NCI-H187 treated with DMSO at 0.1 percent for 48 hours (cell line): Measurements from ENCODE around the gene POLR3F.
A peak's percentile ranks its signal among the peaks of the same experiment; 100 is the strongest.
"Not testable (repeated sequence)": the region's sequence is repeated elsewhere in the genome, so short reads cannot be mapped to it uniquely, and the experiment has no call there.

Experiments
- DNase-seq: peaks from one replicate; lab custom pipeline; 2025; lab: John Stamatoyannopoulos, UW

Gene POLR3F

GRCh38 chr20:18504479-18505060, 37.4 kb downstream of the POLR3F start:
- DNase-seq: no peak

GRCh38 chr20:18506744-18507143, 39.6 kb downstream of the POLR3F start:
- DNase-seq: no peak

GRCh38 chr20:18507218-18508191, 40.3 kb downstream of the POLR3F start, which contains the start of gene SEC23B:
Gene SEC23B (plus strand): TSS chr20:18507940. CDS start chr20:18510836, 2,896 bp downstream.
- peak; percentile 78 for DNase-seq

GRCh38 chr20:18511571-18511970, 44.4 kb downstream of the POLR3F start:
- DNase-seq: no peak

- DNase-seq: no peak
Measured at GRCh38 chr20:18513208-18513607, 46.0 kb downstream of the POLR3F start.

- DNase-seq: no peak
Measured at GRCh38 chr20:18514127-18514526, 46.9 kb downstream of the POLR3F start.

GRCh38 chr20:18515973-18516372, 48.8 kb downstream of the POLR3F start:
- no peak for DNase-seq

GRCh38 chr20:18522066-18522465, 54.9 kb downstream of the POLR3F start:
- not testable (repeated sequence) for DNase-seq

- DNase-seq: no peak
Measured at GRCh38 chr20:18523066-18523465, 55.9 kb downstream of the POLR3F start.

GRCh38 chr20:18524646-18525045, 57.5 kb downstream of the POLR3F start:
- no peak for DNase-seq

GRCh38 chr20:18526761-18527160, 59.6 kb downstream of the POLR3F start:
- not testable (repeated sequence) for DNase-seq

GRCh38 chr20:18527339-18527738, 60.1 kb downstream of the POLR3F start:
- no peak for DNase-seq

- DNase-seq: no peak
Measured at GRCh38 chr20:18527836-18528235, 60.6 kb downstream of the POLR3F start.

GRCh38 chr20:18529041-18529440, 61.9 kb downstream of the POLR3F start:
- DNase-seq: no peak

- DNase-seq: no peak
Measured at GRCh38 chr20:18532626-18533025, 65.4 kb downstream of the POLR3F start.

- DNase-seq: no peak
Measured at GRCh38 chr20:18533491-18533890, 66.3 kb downstream of the POLR3F start.

GRCh38 chr20:18533978-18534644, 66.9 kb downstream of the POLR3F start:
- no peak for DNase-seq
